HL-60 (cell line): ENCODE measurements around the gene SMAD1.

Experiments used
- DNase-seq, 2 experiments: peaks; one replicate each; pipeline ENCODE4 v3.0.0-alpha.2; 2010 to 2020; ENCODE audit warnings: low read depth in 1 of 2, low spot score in 1 of 2
- H3K27ac ChIP-seq: fragments of 250-450 bp; sonication (Bioruptor Pico); replicated peaks from 2 replicates; pipeline ENCODE4 v1.5.1; 2020; ENCODE audit warnings: mild to moderate bottlenecking, moderate library complexity
- H3K27me3 ChIP-seq: fragments of 250-450 bp; sonication (Bioruptor Pico); 2 replicates; pipeline ENCODE4 v1.5.1; 2021; ENCODE audit warnings: mild to moderate bottlenecking, moderate library complexity; ENCODE audit not compliant: insufficient read depth, poor library complexity, severe bottlenecking
- H3K4me3 ChIP-seq: replicated peaks from 2 replicates; pipeline ENCODE4 v1.5.1; 2011; ENCODE audit warnings: mild to moderate bottlenecking, control low read depth, low read length; ENCODE audit not compliant: insufficient read depth
- CTCF ChIP-seq: IDR thresholded peaks from one replicate; pipeline ENCODE4 v1.5.1; 2011; ENCODE audit warnings: low read length, control low read depth, inconsistent platforms; ENCODE audit not compliant: insufficient read depth
- GABPA ChIP-seq: IDR thresholded peaks from 2 replicates; pipeline ENCODE4 v1.6.1; 2012; ENCODE audit warnings: low read depth
- POLR2AphosphoS5 ChIP-seq: IDR thresholded peaks from 2 replicates; pipeline ENCODE4 v1.6.1; 2012; ENCODE audit warnings: low read depth
- REST ChIP-seq: IDR thresholded peaks from 2 replicates; pipeline ENCODE4 v1.6.1; 2012; ENCODE audit warnings: low read depth; ENCODE audit not compliant: insufficient replicate concordance
- SPI1 ChIP-seq: IDR thresholded peaks from 2 replicates; pipeline ENCODE4 v1.6.1; 2012; ENCODE audit warnings: low read depth, mild to moderate bottlenecking, borderline replicate concordance

Gene SMAD1

GRCh38 chr4:145605941-145606340 is 124.3 kb downstream of the SMAD1 start:
- TF ChIP-seq SPI1, result no peak
- no peak for TF ChIP-seq GABPA
- no peak for TF ChIP-seq POLR2AphosphoS5
- no peak for TF ChIP-seq REST
- TF ChIP-seq CTCF, result no peak
- no peaks in the 10 kb centered on the region for H3K27me3 ChIP-seq
- no peak overlapping the region for H3K27ac ChIP-seq
- no peak overlapping the region for H3K4me3 ChIP-seq
- no peak for DNase-seq
